IMR-90 (cell line): ENCODE measurements around the gene RMC1. TPM values are rescaled to one million over a fixed set of nuclear protein-coding genes. Genes with fewer than 3 reads are reported as not detected.

ENCODE experiments used
- ATAC-seq: fragments of 200-7000 bp; cut with Tn5 transposase; 2 replicates; pipeline ENCODE4 v1.9.1; 2020; ENCODE audit warnings: low read depth, mild to moderate bottlenecking, moderate library complexity
- BruUV-seq: library from RNA; stranded (reverse); fragments of 400-500 nt; replicated peaks from 2 replicates; lab custom pipeline; 2021; lab: Mats Ljungman, UMichigan
- CTCF ChIA-PET: fragments of 300-600 bp; formaldehyde crosslinking; extraction: SDS; loops from one replicate; lab custom pipeline; 2021; ENCODE audit warnings: antibody characterized with exemption; lab: Yijun Ruan, JAX
- POLR2A ChIA-PET: fragments of 300-600 bp; sonication (Branson Sonifier 250); formaldehyde crosslinking; loops from one replicate; lab custom pipeline; 2022; ENCODE audit warnings: antibody characterized with exemption; ENCODE audit not compliant: unreplicated experiment; lab: Charles Lee
- DNase-seq: peaks from one replicate; pipeline ENCODE4 v3.0.0; 2013
- H2AFZ ChIP-seq: replicated peaks from 2 replicates; pipeline ENCODE3; 2013; ENCODE audit warnings: low read length, mild to moderate bottlenecking; ENCODE audit not compliant: poor library complexity
- H2AK5ac ChIP-seq: 2 replicates; pipeline ENCODE4 v1.6.1; 2013; ENCODE audit warnings: low read depth, low read length, inconsistent platforms
- H2AK9ac ChIP-seq: replicated peaks from 2 replicates; pipeline ENCODE3; 2013; ENCODE audit warnings: mild to moderate bottlenecking, low read depth, low read length, moderate library complexity; ENCODE audit not compliant: poor library complexity
- H2BK120ac ChIP-seq: 2 replicates; pipeline ENCODE4 v1.6.1; 2013; ENCODE audit warnings: low read depth, low read length, inconsistent platforms
- H2BK15ac ChIP-seq: 3 replicates; pipeline ENCODE4 v1.6.1; 2013; ENCODE audit warnings: low read depth, low read length, inconsistent platforms
- H2BK20ac ChIP-seq: 2 replicates; pipeline ENCODE4 v1.6.1; 2013; ENCODE audit warnings: low read depth, mild to moderate bottlenecking, inconsistent platforms, low read length, moderate library complexity
- H2BK5ac ChIP-seq: 2 replicates; pipeline ENCODE4 v1.6.1; 2013; ENCODE audit warnings: mild to moderate bottlenecking, low read depth, low read length, inconsistent platforms; ENCODE audit not compliant: poor library complexity, severe bottlenecking
- H3K14ac ChIP-seq: replicated peaks from 2 replicates; pipeline ENCODE4 v1.6.1; 2013; ENCODE audit warnings: low read depth, low read length, inconsistent platforms
- H3K18ac ChIP-seq: 2 replicates; pipeline ENCODE4 v1.6.1; 2013; ENCODE audit warnings: low read depth, low read length, control low read depth
- H3K23ac ChIP-seq: 2 replicates; pipeline ENCODE4 v1.6.1; 2013; ENCODE audit warnings: low read depth, low read length, inconsistent platforms
- H3K27ac ChIP-seq: 2 replicates; pipeline ENCODE4 v1.5.1; 2013; ENCODE audit warnings: mild to moderate bottlenecking, control low read depth, low read length; ENCODE audit not compliant: insufficient read depth
- H3K27me3 ChIP-seq: 2 replicates; pipeline ENCODE4 v1.6.1; 2013; ENCODE audit warnings: low read length; ENCODE audit not compliant: control insufficient read depth, insufficient read depth
- H3K36me3 ChIP-seq: 2 replicates; pipeline ENCODE4 v1.6.1; 2013; ENCODE audit warnings: low read length, mixed read lengths; ENCODE audit not compliant: control insufficient read depth, insufficient read depth
- H3K4ac ChIP-seq: 2 replicates; pipeline ENCODE4 v1.6.1; 2013; ENCODE audit warnings: low read depth, low read length, inconsistent platforms
- H3K4me1 ChIP-seq: 2 replicates; pipeline ENCODE4 v1.6.1; 2013; ENCODE audit warnings: low read length, mixed read lengths; ENCODE audit not compliant: control insufficient read depth, insufficient read depth
- H3K4me2 ChIP-seq: 2 replicates; pipeline ENCODE4 v1.6.1; 2013; ENCODE audit warnings: low read depth, mild to moderate bottlenecking, control low read depth, low read length, moderate library complexity
- H3K4me3 ChIP-seq: 2 replicates; pipeline ENCODE4 v1.5.1; 2013; ENCODE audit warnings: low read depth, mild to moderate bottlenecking, control low read depth, low read length, moderate library complexity; ENCODE audit not compliant: insufficient read depth
- H3K56ac ChIP-seq: 2 replicates; pipeline ENCODE4 v1.6.1; 2013; ENCODE audit warnings: low read length, inconsistent platforms; ENCODE audit not compliant: insufficient read depth; ENCODE audit errors: extremely low read depth
- H3K79me1 ChIP-seq, 2 experiments: 2 replicates each; pipeline ENCODE4 v1.6.1; 2013; ENCODE audit warnings: low read length in 2 of 2, inconsistent platforms in 1 of 2, low read depth in 1 of 2
- H3K9ac ChIP-seq: 2 replicates; pipeline ENCODE4 v1.6.1; 2013; ENCODE audit warnings: low read depth, low read length, control low read depth
- H3K9me1 ChIP-seq: 2 replicates; pipeline ENCODE4 v1.6.1; 2013; ENCODE audit warnings: low read length, inconsistent platforms; ENCODE audit not compliant: insufficient read depth
- H3K9me3 ChIP-seq: 2 replicates; pipeline ENCODE4 v1.6.1; 2013; ENCODE audit warnings: low read length; ENCODE audit not compliant: control insufficient read depth, insufficient read depth
- H4K20me1 ChIP-seq: 2 replicates; pipeline ENCODE4 v1.6.1; 2013; ENCODE audit warnings: low read length, inconsistent platforms; ENCODE audit not compliant: insufficient read depth
- H4K5ac ChIP-seq: 2 replicates; pipeline ENCODE4 v1.6.1; 2013; ENCODE audit warnings: mild to moderate bottlenecking, low read depth, low read length, control low read depth
- H4K8ac ChIP-seq, 2 experiments: 2 replicates each; pipeline ENCODE4 v1.6.1; 2013; ENCODE audit warnings: low read depth in 2 of 2, low read length in 2 of 2, control low read depth in 1 of 2, inconsistent platforms in 1 of 2
- H4K91ac ChIP-seq: 2 replicates; pipeline ENCODE4 v1.6.1; 2013; ENCODE audit warnings: low read depth, low read length, inconsistent platforms; ENCODE audit not compliant: insufficient read depth
- FOS ChIP-seq: fragments of 150-350 bp; IDR thresholded peaks from 2 replicates; pipeline ENCODE4 v1.6.1; 2016; ENCODE audit warnings: low read depth, low read length
- RCOR1 ChIP-seq: IDR thresholded peaks from 2 replicates; pipeline ENCODE4 v1.6.1; 2012; ENCODE audit warnings: mild to moderate bottlenecking, low read length, improper control_type of control experiment; ENCODE audit not compliant: insufficient replicate concordance
- WGBS, 2 experiments: methylation state at CpG; one replicate each; pipeline versions ENCODE4 v1.1.5 to v1.1.7; 2013; ENCODE audit warnings: missing lambda C conversion rate in 2 of 2; ENCODE audit not compliant: insufficient read length in 1 of 2; ENCODE audit errors: extremely low coverage in 2 of 2; 5-methylcytosine and 5-hydroxymethylcytosine counted together
- dilution Hi-C: fragments of 300-500 bp; cut with HindIII; formaldehyde crosslinking; loops from one replicate; pipeline ENCODE4 v1.14.3; 2018; ENCODE audit warnings: low sequenced_read_pairs; ENCODE audit not compliant: unreplicated experiment
- in situ Hi-C: fragments of 300-500 bp; cut with MboI; formaldehyde crosslinking; loops from 3 replicates; pipeline ENCODE4 v1.14.3; 2019; ENCODE audit warnings: low sequenced_read_pairs, inconsistent platforms, mixed read lengths
- intact Hi-C: fragments of 100-400 bp; cut with micrococcal nuclease; formaldehyde crosslinking; loops from 2 replicates; pipeline ENCODE4 v1.10.0; 2022
- polyA plus RNA-seq, 3 experiments: library from polyadenylated mRNA; depleted of rRNA; stranded (reverse); fragments of >200 nt; gene quantifications; 2 replicates each; pipeline ENCODE4 v1.2.3, GENCODE V29; 2012; ENCODE audit warnings: low replicate concordance in 1 of 3
- total RNA-seq: library from RNA; depleted of rRNA; stranded (reverse); fragments of >200 nt; gene quantifications from 2 replicates; pipeline ENCODE4 v1.2.3, GENCODE V29; 2012

The RMC1 gene
- total and polyA plus RNA-seq, 2 of the 4 experiments (the other 2 are of a cell fraction), result 14.2 to 18.0 TPM

DNA sequence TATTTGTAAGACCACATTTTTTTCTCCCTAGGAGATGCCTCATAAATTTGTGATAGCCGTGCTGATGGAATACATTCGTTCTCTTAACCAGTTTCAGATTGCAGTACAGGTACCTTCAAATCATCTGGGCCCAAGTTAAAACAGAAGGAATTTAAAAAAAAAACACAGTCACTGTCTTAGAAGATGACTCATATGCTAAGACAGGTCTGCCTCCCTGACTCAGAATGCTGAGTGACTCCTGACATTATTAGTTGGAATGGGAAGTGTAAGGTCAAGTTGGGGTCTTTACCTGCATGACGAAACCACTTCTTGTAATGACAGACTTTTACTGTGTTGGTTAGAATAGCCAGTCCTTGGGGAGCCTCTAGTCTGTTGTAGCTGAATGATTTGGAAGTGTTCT lies 26.3 kb downstream of the RMC1 start:
- Histone ChIP-seq H2BK5ac (no peak overlapping the region), H3K4me1 (peaks cover 2% of the 10 kb centered on the region; the same call in 1 of the 2 replicates), H3K18ac (no peak overlapping the region), H3K27ac (no peak overlapping the region), H3K4ac (no peak overlapping the region), H2BK15ac (no peak overlapping the region), H3K4me2 (no peak overlapping the region), H3K14ac (no peak overlapping the region), H3K56ac (no peak overlapping the region), H4K91ac (no peak overlapping the region), H3K23ac (no peak overlapping the region), H2AK5ac (no peak overlapping the region), H3K9me1 (peaks cover 11% of the 10 kb centered on the region), H3K9me3 (no peaks in the 10 kb centered on the region), H4K20me1 (peaks cover 10% of the 10 kb centered on the region; the same call in 1 of the 2 replicates), H3K36me3 (peaks cover 69% of the 10 kb centered on the region), H2AFZ (no peak overlapping the region), H2AK9ac (no peak overlapping the region), H4K8ac (no peak overlapping the region), H3K4me3 (no peak overlapping the region), H2BK20ac (no peak overlapping the region), H2BK120ac (no peak overlapping the region), H4K5ac (no peak overlapping the region), H3K27me3 (no peaks in the 10 kb centered on the region), H3K79me1 (peaks cover 0 to 16% of the 10 kb centered on the region in 2 experiments; a peak in 2 of 4 replicates), H3K9ac (no peak overlapping the region)
- CTCF ChIA-PET, result no interaction called here
- TF ChIP-seq RCOR1 (no peak), FOS (peak; percentile 49; the same call in 1 of the 2 replicates)
- POLR2A ChIA-PET, result no interaction called here
- intact Hi-C loops (no loop called here), dilution Hi-C loops (no loop called here), in situ Hi-C loops (no loop called here)
- no TSS peak for BruUV-seq
- WGBS, 2 experiments, result 100% methylated on average over 1 of the region's 3 CpGs; no CpG with 5 or more reads in 1 of the 2 experiments
- peak; percentile 62 for DNase-seq
- ATAC-seq, result no peak; the same call in 1 of the 2 replicates
